GM13976 (cell line): ENCODE data around the gene TOM1.

Experiments used
- DNase-seq: peaks from one replicate; pipeline ENCODE4 v3.0.0; 2012; ENCODE audit warnings: low spot score
- CTCF ChIP-seq: IDR thresholded peaks from 2 replicates; pipeline ENCODE4 v1.5.1; 2012; ENCODE audit warnings: borderline replicate concordance, mild to moderate bottlenecking; ENCODE audit not compliant: insufficient read depth; ENCODE audit errors: extremely low read depth, missing control alignments, control extremely low read depth
- in situ Hi-C: fragments of 300-500 bp; cut with MboI; formaldehyde crosslinking; loops from one replicate; pipeline ENCODE4 v1.12.0; 2022; ENCODE audit warnings: low sequenced_read_pairs, mixed read lengths, inconsistent platforms; ENCODE audit not compliant: unreplicated experiment

TOM1 gene

GRCh38 chr22:35380537-35381423, 81.1 kb downstream of the TOM1 start, which contains the start of gene HMOX1:
HMOX1 (plus strand) TSS chr22:35381096; CDS start chr22:35381174, 78 bp downstream.
- peak; percentile 92 for DNase-seq
- TF ChIP-seq CTCF: peak; percentile 42
- in situ Hi-C loops: no loop called here

GRCh38 chr22:35381424-35382009, 81.8 kb downstream of the TOM1 start:
- in situ Hi-C loops: no loop called here
- no peak for DNase-seq

GRCh38 chr22:35383679-35384071, 84.0 kb downstream of the TOM1 start:
- DNase-seq: no peak
- in situ Hi-C loops: no loop called here
- TF ChIP-seq CTCF: no peak

More at GRCh38 chr22:35381424-35382009, 81.8 kb downstream of the TOM1 start:
- TF ChIP-seq CTCF: no peak

- TF ChIP-seq CTCF: no peak
- no peak for DNase-seq
- in situ Hi-C loops: no loop called here
These were observed 84.8 kb downstream of the TOM1 start for GRCh38 chr22:35384527-35384926.

GRCh38 chr22:35384975-35385588, 85.4 kb downstream of the TOM1 start:
- TF ChIP-seq CTCF: no peak
- DNase-seq: no peak
- in situ Hi-C loops: no loop called here

GRCh38 chr22:35386670-35387288, 87.1 kb downstream of the TOM1 start:
- DNase-seq: no peak
- TF ChIP-seq CTCF: no peak
- in situ Hi-C loops: no loop called here
